Measurements from ENCODE around the gene LGALS1.
"Not testable (repeated sequence)": the region's sequence is repeated elsewhere in the genome, so short reads cannot be mapped to it uniquely, and the experiment has no call there.

The LGALS1 gene

GRCh38 chr22:37639070-37639760 is 36.2 kb upstream of the LGALS1 start, which contains the start of gene SH3BP1:
SH3BP1 (plus strand) TSS chr22:37639669; CDS start chr22:37639788, 119 bp downstream.
- DNase-seq (ENCODE audit: low read depth), result no peak

GRCh38 chr22:37639771-37640590 is 35.5 kb upstream of the LGALS1 start:
- DNase-seq (ENCODE audit: low read depth), result no peak

GRCh38 chr22:37640591-37641560 is 34.6 kb upstream of the LGALS1 start:
- DNase-seq (ENCODE audit: low read depth), result no peak

DNA sequence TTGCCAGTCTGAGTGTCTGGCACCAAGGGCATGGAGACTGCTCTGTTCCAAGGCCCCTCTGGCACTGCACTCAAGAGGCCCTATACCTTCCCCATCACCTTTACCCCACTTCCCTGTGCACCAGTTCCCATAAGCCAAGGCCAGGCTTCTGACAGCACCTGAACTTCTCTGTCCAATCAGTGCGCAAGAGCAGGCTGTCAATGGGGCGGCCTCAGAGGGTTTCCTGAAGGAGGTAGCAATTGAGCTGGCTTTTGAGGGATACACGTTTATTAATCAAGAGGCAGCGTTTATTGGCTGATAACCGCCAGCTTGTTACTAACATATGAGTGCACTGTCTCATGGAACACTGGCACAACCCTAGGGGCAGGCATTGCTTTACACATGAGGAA is 33.9 kb upstream of the LGALS1 start:
- no peak for DNase-seq (ENCODE audit: low read depth)

- DNase-seq (ENCODE audit: low read depth), result peak; percentile 80
Measured at GRCh38 chr22:37643225-37643847, 32.1 kb upstream of the LGALS1 start.

GRCh38 chr22:37647317-37647716 is 28.1 kb upstream of the LGALS1 start:
- DNase-seq (ENCODE audit: low read depth), result no peak

GRCh38 chr22:37647928-37648327 is 27.5 kb upstream of the LGALS1 start:
- no peak for DNase-seq (ENCODE audit: low read depth)

- DNase-seq (ENCODE audit: low read depth), result no peak
Measured at GRCh38 chr22:37650463-37651136, 24.8 kb upstream of the LGALS1 start.

DNA sequence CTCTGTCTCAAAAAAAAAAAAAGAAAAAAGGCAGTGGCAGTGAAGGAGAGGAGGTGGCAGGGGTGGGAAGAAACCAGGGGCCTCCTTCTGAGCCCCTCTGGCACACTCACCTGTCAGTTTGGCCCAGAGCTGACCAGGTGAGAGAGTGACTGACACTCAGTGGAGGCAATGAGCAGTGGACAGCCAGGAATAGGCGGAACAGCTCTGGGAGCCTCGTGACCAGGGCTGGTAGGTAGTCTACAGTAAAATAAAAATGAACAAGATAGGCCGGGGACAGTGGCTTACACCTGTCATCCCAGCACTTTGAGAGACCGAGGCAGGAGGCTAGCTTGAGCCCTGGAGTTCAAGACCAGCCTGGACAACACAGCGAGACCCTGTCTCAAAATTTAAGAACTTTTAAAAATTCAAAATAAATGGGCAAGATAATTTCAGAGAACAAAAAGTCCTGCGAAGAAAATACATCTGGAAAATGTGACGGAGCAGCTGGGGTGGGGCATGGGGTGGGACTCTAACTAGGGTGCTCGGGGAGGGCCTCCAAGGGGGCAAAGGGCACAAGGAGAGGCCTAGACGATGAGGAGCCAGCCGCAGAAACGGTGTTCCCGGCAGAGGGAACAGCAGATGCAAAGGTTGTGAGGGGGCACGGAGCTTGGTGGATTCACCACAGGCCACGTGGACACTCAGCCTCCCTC is 20.7 kb upstream of the LGALS1 start:
- DNase-seq (ENCODE audit: low read depth), result no peak

DNA sequence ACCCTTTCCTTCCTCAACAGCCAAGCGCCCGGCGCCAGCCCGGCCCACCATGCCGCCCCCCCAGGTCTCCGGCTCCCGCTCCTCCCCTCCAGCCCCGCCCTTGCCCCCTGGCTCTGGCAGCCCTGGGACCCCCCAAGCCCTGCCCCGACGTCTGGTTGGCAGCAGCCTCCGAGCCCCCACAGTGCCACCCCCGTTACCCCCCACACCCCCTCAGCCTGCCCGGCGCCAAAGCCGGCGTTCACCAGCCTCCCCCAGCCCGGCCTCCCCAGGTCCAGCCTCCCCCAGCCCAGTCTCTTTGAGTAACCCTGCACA is 20.2 kb upstream of the LGALS1 start:
- no peak for DNase-seq (ENCODE audit: low read depth)

- DNase-seq (ENCODE audit: low read depth), result not testable (repeated sequence)
Measured at GRCh38 chr22:37656583-37656982, 18.9 kb upstream of the LGALS1 start.

GRCh38 chr22:37657590-37658132 is 17.8 kb upstream of the LGALS1 start:
- DNase-seq (ENCODE audit: low read depth), result no peak

- DNase-seq (ENCODE audit: low read depth), result peak; percentile 98
Measured at GRCh38 chr22:37658133-37659065, 17.0 kb upstream of the LGALS1 start, which contains the start of gene PDXP. PDXP (plus strand) TSS chr22:37658723; CDS start chr22:37658783, 60 bp downstream.

GRCh38 chr22:37659066-37659896 is 16.2 kb upstream of the LGALS1 start:
- no peak for DNase-seq (ENCODE audit: low read depth)

DNA sequence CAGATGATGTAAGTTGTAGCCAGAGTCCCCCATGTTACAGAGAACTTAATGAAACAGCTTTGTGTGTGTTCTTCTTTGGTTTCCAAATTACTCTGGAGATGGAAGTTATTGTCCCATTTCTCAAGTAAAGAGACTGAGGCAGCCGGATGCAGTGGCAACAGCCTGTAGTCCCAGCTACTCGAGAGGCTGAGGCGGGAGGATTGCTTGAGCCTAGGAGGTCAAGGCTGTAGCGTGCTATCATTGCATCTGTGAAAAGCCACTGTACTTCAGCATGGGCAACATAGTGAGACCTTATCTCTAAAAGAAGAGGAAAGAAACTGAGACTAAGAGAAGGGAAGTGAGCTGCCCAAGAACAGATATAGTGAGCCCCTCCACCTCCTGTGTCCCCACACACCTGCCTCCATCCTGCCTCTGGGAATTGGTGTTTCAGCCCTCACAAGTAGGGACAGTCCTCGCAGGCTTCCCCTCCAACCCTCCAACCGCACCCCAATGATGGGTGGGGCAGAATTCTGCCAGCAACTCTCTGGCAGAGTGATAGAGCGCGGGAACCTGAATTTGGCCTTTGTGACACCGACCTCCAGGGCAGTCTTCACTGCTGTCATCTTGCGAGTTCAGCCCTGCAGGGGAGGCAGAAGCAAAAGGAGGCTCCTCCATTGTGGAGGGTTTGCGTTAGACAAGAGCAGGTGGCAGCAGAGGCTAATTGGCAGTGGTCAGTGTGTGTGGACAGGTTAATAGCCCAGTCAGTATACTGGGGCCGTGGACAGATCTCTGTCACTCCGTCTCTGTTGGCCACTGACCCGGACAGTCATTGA is 15.3 kb upstream of the LGALS1 start:
- no peak for DNase-seq (ENCODE audit: low read depth)

GRCh38 chr22:37660709-37661045 is 14.8 kb upstream of the LGALS1 start:
- DNase-seq (ENCODE audit: low read depth), result no peak

DNA sequence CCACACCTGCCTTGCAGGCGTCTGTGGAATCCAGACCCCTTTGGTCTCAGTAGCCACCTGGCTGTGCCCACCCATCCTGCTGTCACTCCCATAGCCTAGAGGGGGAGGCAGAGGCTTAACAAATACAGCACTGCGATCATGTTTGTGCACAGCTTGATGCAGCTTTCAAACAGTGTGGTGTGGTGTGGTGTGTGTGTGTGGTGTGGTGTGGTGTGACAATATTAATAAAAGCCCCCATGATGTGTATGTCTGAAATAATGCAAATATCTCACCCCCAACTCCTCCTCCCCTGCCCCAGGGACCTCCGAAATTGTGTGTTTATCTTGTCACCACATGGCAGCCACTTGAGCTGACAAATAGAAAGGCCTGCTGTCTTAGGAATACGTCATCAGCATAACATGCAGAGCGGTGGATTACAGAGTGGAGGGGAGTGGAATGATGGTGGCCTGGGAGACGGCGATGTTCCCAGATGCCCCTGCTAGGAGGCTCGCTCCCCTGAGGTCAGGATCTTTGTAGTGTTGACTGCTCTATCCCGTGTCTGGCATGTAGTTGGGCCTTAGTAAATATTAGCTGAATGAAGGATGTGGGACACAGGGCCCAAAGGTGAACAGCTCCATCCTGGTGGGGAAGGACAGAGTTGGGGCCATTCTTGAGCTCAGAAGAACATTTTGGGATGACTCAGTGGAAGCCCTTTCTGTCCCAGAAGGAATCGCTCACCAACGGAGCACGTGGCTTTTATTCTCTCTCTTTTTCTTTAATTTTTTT is 14.1 kb upstream of the LGALS1 start:
- no peak for DNase-seq (ENCODE audit: low read depth)
